Stimulated activated CD4-positive, alpha-beta T cell treated with anti-CD3 and anti-CD28 coated beads, TNF-alpha, amount 100 ng/mL, for 48 hours (primary cell): ENCODE results near the gene TSEN34.
A peak's percentile ranks its signal among the peaks of the same experiment; 100 is the strongest.
"Not testable (repeated sequence)": the region's sequence is repeated elsewhere in the genome, so short reads cannot be mapped to it uniquely, and the experiment has no call there.

Source experiments
- DNase-seq, 3 donors: peaks; one replicate each; pipeline ENCODE4 v3.0.0-alpha.2; 2020; ENCODE audit warnings: low read depth in 3 of 3

The TSEN34 gene

DNA sequence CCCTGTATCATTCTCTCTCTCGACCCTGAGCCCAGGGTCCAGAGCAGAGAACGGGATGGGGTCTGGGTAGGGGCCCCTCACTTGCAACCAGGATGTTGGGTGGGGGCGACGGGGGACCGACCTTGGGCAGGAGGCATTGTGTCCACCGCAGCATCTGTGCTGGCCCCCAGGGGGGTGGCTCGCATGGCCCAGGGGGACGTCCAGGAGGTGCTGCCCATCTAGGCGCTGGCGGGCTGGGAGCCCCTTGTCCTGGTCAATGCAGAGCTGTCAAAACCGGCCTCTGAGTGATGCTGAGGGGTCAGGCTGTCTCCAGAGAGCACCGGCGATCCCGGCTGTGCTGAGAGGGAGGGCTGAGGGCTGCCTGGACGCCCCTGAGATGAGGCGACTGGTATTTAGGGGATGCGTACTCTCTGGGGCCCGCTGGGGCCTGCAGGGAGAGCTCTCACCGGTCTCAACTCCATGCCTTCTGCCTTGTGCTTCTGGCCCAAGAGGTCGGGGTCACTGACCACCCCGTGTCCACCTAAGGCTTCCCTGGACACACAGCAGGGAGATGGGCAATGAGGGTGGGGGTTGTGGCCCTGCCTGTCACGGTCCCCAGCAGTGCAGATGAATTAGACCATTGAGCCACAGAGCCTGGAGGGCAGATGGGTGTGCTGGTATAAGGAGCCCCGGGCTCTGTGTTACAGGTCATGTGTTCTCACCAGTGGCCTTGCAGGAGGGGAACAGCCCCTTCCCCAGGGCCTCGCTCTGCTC lies 18.1 kb downstream of the TSEN34 start:
- no peak for DNase-seq

- DNase-seq = no peak
Measured at GRCh38 chr19:54209811-54210494, 18.8 kb downstream of the TSEN34 start.

DNA sequence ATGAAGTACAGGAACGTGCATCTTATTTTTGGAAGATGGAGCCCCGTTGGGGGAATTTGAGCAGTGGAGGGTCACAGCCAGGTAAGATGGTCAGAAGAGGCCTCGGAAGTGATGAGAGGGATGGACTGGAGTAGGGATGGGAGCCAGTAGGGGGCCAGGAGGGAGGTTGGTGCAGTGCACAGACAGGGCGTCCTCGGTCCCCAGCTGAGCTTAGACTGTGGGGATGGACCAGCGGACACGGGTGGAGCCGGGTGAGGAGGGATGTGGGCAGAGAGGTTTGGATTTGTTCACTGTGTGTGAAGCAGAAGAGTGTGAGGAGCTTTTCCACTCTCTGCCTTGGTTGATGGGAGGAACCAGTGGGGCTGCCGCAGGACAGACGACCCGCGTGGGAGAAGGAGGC lies 20.1 kb downstream of the TSEN34 start:
- no peak for DNase-seq

- not testable (repeated sequence) for DNase-seq
Measured at GRCh38 chr19:54214217-54214616, 23.1 kb downstream of the TSEN34 start.

GRCh38 chr19:54214734-54215133 lies 23.6 kb downstream of the TSEN34 start:
- DNase-seq = not testable (repeated sequence)

DNA sequence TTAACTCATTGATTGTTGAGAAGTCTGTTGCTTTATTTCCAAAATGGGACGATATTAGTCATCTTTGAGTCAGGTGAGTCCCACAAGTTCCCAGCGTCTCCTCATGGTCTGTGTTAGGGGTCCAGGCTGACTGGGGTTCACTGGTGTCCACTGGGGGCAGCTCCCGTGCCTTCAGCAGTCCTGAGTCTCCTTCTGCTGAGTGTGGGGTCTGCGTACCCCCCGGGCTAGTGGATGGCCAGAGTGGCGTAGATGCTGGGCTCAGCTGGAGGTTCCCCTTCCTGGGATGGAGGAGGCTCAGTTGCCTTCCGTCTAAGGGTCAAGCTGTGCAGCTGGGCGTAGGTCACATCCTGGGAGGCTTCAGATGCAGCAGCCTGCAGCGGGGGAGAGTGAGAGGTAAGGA lies 25.8 kb downstream of the TSEN34 start:
- no peak for DNase-seq

- DNase-seq = not testable (repeated sequence)
Measured at GRCh38 chr19:54217517-54218247, 26.6 kb downstream of the TSEN34 start.

DNA sequence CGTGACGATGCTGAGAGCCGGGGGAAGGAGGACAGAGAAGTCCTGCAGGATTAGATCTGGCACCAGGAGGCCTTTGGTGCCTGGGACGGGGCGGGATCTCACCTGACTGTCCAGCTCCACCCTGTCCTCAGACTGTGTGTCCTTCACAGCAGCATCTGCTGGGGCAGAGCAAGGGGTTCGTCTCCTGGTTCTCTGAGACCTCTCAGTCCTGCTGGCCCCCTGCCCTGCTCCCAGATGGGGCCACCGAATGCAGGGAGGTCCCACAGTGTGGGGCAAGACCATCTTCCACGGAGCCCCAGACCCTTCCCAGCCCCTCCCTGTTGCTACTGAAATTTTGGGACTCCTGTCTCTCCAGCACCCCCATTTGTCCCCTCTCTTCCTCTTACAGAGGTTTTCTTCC lies 27.2 kb downstream of the TSEN34 start:
- DNase-seq = no peak

- DNase-seq = no peak
Measured at GRCh38 chr19:54218960-54219661, 28.0 kb downstream of the TSEN34 start.

DNA sequence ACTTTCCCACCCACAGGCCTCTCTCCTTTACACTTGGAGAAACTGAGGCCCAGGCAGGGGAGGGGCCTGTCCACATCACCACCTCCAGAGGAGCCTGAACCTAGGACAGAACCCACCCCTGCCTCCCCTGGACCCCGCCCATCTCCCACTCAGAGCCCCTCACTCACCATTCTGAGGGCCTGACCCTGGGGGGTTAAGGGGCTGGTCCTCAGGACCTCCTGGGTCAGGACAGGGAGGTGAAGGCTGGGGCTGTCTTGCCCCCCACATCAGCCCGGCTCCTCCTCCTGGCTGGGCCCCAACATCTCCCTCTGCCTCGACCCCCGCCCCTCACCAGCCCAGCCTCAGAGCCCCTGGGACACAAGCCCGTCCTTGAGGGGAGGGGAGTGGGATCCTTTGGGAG lies 28.6 kb downstream of the TSEN34 start:
- DNase-seq = not testable (repeated sequence)

GRCh38 chr19:54221947-54222346 lies 30.8 kb downstream of the TSEN34 start:
- DNase-seq = not testable (repeated sequence)

DNA sequence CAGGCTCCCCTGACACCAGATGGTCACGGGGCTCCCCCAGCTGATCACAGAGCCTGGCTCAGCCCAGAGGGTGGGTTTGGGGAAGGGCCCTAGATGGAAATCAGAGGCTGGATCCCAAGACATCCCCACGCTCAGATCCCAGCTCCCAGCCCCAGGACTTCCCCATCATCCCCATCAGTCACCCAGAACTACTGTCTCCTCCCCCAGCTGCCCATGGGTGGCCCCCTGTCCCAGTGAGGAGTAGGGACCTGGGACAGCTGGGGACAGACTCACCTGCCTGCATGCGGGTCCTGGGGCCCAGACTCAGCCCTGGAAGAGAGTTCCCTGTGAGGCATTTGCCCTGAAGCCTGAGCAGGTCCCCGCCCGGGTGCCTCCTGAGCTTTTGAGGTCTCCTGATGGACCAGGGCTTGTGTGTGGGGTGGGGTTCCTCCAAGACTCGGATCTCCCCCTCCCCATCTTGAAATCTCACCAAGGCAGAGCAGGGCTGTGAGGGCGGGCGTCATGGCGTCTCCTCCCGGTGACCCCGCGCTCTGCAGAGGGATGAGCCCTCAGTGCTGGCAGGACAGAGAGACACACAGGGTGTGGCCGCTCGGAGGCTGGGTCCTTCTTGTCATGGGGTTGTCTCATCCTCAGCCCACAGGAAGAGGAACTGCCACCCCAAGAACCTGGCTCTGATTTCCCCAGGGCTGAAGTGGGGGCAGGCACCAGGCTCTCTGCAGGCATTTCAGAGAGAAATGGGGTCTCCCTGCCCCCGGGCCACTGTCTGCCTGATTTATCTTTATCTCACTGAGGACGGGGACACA lies 31.6 kb downstream of the TSEN34 start, which contains the start of gene LILRB3:
TSS of gene LILRB3 (minus strand) at position 534 of the 803 bp plus-strand sequence. CDS start at position 503, 31 bp downstream.
- not testable (repeated sequence) for DNase-seq

DNA sequence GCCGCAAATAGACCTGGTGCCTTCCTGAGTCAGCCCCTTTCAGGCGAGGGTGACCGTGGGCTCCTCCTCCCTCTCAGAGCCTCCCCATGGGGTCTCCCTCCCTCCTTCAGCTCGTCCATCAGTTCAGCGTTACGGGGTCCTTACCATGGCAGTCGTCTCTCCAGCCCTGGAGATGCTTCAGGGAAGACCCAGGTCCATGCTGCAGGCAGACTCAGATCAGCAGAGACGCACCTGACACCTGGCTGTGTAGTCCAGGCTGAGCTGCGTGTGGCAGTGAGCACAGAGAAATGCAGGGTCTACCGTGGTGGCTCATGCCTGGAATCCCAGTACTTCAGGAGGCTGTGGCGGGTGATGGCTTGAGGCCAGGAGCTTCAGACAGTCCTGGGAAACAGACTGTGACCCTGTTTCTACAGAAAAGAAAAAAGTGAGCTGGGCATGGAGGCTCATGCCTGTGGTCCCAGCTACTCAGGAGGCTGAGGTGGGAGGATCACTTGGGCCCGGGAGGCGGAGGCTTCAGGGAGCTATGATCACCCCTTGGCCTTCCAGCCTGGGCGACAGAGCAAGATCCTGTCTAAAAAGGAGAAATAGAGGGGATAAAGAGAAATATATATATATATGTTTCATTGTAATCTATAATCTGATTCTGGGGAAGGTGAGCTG lies 32.3 kb downstream of the TSEN34 start:
- not testable (repeated sequence) for DNase-seq

- not testable (repeated sequence) for DNase-seq
Measured at GRCh38 chr19:54223937-54224281, 32.8 kb downstream of the TSEN34 start.

DNA sequence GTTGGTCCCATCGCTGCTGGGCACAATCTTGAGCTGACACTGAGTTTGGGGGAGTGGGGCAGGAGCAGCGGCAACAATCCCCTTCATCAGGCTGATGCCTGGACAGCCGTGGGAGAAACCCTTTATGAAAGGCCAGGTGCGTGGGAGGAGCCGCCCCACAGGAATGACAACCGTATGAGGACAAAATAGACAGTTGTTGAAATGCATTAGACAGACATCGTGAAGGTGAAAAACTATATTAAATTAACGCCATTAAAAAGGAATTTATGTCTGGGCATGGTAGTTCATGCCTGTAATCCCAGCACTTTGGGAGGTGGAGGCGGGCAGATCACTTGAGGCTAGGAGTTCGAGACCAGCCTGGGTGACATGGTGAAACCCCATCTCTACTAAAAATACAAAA lies 33.5 kb downstream of the TSEN34 start:
- DNase-seq = not testable (repeated sequence)

- DNase-seq = no peak
Measured at GRCh38 chr19:54229146-54229545, 38.0 kb downstream of the TSEN34 start.

DNA sequence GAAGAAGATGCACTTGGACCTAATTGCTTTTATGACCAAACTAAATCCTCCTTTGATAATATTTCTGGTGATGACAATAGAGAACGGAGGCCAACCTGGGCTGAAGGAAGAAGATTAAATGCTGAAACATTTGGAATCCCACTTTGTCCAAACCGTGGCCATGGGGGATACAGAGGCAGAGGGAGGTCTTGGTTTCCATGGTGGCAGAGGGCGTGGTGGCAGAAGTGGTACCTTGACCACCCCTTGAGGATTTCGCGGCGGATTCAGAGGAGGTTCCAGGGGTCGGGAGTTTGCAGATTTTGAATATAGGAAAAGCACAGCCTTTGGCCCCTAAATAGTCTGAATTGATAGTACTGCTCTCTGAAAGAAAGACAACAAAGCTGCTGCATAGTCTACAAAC lies 38.9 kb downstream of the TSEN34 start:
- no peak for DNase-seq

DNA sequence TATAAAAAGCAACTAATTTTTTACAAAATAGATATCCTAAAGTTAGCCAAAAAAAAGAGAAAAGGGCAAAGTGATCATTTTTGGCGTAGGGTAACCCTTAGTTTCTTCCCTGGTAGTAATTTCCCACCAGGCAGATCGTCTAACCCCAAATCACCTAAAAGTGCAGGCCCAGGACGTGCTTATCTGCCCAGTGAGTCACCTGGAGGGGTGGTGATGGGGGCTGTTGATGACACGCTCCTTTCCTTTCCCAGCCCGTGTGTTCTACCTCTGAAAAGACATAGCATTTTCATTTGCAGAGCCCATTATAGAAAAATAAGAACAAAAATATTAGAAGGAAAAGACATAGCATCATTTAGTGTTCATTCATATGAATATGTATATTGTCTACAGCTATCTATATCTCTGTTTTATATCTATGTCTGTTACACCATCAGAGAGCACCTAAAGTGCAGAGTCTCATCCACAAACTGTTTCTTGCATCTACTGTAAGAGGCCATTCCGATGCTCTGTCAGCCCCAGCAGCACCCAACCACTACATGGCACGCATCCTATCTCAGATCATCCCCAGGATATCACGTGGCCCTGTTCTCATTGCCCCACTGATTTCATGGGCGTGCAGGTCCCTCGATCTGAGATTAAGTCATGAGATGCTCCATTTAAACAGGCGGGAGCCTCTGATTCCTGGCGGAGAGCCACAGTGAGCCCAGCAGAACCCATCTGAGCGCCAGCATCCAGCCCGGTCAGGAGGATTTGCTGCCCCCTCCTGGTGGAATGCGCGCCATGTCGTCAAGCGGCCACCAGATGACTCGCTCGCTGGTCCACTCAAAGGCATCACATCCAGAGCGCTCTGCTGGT lies 40.2 kb downstream of the TSEN34 start:
- peak; percentile 66 to 93 (median 82) for DNase-seq

DNA sequence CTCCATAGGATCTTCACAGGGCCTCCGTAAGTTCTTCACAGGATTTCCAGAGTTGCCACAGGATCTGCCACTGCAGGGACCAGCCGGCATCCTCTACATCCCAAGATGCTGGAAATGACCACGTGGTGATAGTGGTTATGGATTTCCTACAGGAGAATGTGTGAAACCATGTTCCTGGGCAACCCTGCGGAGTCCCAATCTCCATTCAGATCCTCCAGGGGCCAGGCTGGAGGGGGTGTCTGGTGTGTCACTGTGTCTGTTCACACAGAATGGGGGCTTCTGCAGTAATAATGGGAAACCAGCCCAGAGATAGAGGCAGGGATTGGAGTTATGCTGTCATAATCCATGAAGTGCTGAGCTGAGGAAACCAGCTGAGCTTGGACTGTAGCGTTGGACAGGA lies 42.8 kb downstream of the TSEN34 start:
- DNase-seq = no peak
